Measurements from ENCODE around the gene MYBPHL.

The MYBPHL gene, protein sequence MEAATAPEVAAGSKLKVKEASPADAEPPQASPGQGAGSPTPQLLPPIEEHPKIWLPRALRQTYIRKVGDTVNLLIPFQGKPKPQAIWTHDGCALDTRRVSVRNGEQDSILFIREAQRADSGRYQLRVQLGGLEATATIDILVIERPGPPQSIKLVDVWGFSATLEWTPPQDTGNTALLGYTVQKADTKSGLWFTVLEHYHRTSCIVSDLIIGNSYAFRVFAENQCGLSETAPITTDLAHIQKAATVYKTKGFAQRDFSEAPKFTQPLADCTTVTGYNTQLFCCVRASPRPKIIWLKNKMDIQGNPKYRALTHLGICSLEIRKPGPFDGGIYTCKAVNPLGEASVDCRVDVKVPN

GRCh38 chr1:109306832-109307273 lies at the start of gene MYBPHL:
MYBPHL (minus strand) TSS chr1:109307011; CDS start chr1:109306991, 20 bp downstream.
- Mint-ChIP-seq H3K9me3 (no peaks in the 10 kb centered on the region), H3K4me3 (peak within 1 kb of the TSS; percentile 58 to 66), H3K27me3 (no peaks in the 10 kb centered on the region), H3K27ac (peak within 1 kb of the TSS; percentile 66), H3K36me3 (no peaks in the 10 kb centered on the region), H3K4me1 (peaks cover 18 to 27% of the 10 kb centered on the region in 2 donors)
- DNase-seq (no peak), ATAC-seq (replicated peaks) (no peak)

- Mint-ChIP-seq H3K4me3 (no peak overlapping the region), H3K27me3 (peaks cover 0 to 6% of the 10 kb centered on the region in 2 donors), H3K9me3 (no peaks in the 10 kb centered on the region), H3K36me3 (no peaks in the 10 kb centered on the region), H3K4me1 (no peaks in the 10 kb centered on the region), H3K27ac (no peak overlapping the region)
- no peak for DNase-seq
- ATAC-seq (replicated peaks) = no peak
These were observed 49.7 kb upstream of the MYBPHL start for GRCh38 chr1:109356505-109356904.

DNA sequence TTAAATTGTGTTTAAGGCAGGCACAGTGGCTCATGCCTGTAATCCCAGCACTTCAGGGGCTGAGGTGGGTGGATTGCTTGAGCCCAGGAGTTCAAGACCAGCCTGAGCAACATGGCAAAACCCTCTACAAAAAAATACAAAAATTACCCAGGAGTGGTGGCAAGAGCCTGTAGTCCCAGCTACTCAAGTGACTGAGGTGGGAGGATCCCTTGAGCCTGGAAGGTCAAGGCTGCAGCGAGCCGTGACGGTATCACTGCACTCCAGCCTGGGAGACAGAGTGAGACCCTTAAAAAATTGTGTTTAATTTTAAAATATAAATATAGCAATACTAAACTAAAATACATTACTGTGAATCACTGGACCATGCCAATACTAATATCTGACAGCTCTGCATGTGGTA lies 48.1 kb upstream of the MYBPHL start:
- H3K9me3 Mint-ChIP-seq = no peaks in the 10 kb centered on the region
- H3K36me3 Mint-ChIP-seq = no peaks in the 10 kb centered on the region
- H3K4me1 Mint-ChIP-seq = no peaks in the 10 kb centered on the region
- H3K4me3 Mint-ChIP-seq = no peak overlapping the region
- DNase-seq (no peak), ATAC-seq (replicated peaks) (no peak)
- H3K27me3 Mint-ChIP-seq = peaks cover 0 to 6% of the 10 kb centered on the region in 2 donors
- H3K27ac Mint-ChIP-seq = no peak overlapping the region

DNA sequence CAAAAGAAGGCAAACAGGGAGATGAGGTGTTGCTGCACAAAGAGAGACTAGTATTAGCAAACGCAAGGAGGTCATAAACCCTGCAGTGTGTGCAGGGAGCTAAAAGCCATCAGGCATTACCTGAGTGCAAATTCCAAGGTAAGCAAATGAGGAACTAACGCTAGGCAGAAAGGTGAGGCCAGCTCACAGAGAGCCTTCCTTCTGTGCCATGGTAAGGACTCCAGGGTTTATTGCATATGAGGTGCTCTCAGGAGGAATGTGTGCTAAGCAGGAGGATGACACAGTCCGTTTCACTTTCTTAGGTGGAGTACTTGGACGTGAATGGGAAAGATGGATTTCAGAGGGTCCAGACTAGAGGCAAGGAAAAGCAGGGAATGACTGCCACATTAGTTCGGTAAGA lies 44.6 kb upstream of the MYBPHL start:
- no peaks in the 10 kb centered on the region for H3K9me3 Mint-ChIP-seq
- no peaks in the 10 kb centered on the region for H3K36me3 Mint-ChIP-seq
- peaks cover 0 to 6% of the 10 kb centered on the region in 2 donors for H3K27me3 Mint-ChIP-seq
- no peak overlapping the region for H3K4me3 Mint-ChIP-seq
- DNase-seq (no peak), ATAC-seq (replicated peaks) (no peak)
- no peak overlapping the region for H3K27ac Mint-ChIP-seq
- H3K4me1 Mint-ChIP-seq = no peaks in the 10 kb centered on the region

DNA sequence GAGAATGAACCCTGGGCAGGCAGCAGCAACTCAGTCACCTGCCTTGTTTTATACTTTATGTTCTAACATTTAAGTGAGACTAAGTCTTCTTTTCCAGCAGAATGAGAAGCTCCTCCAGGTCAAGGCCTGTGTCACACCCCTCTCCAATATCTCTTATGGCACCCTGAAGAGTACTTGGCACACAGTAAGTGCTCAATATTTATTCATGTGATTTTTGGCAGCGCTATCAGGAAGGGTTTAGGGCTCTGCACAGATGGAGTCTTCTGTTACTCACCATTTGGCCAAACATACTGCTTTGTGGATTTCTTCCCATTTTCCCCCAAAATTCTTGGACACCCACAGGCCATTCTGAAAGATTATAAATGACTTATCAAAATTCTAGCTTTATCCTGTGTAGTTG lies 43.8 kb upstream of the MYBPHL start:
- Mint-ChIP-seq H3K36me3 (no peaks in the 10 kb centered on the region), H3K27me3 (peaks cover 0 to 6% of the 10 kb centered on the region in 2 donors), H3K4me3 (no peak overlapping the region), H3K9me3 (no peaks in the 10 kb centered on the region), H3K4me1 (no peaks in the 10 kb centered on the region), H3K27ac (no peak overlapping the region)
- ATAC-seq (replicated peaks) = no peak
- no peak for DNase-seq

DNA sequence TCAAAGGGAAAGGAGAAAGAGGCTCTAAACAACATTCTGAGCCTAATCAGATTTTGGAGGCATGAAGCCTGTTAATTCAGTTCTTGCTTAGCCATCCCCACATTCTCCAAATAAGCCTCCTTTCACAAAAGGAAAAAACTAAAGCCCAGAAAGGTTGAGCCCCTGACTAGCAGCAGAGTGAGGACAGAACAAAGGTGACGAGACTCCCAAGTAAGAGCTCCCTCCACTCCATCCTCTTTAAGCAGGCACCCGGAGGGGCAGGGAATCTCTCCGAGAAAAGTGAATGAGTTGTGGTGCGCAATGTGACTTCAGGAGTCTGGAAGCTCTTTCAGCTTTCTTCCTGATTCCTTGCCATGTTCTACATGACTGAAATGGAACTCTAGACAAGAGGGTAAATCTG lies 43.4 kb upstream of the MYBPHL start:
- DNase-seq (no peak), ATAC-seq (replicated peaks) (no peak)
- Mint-ChIP-seq H3K4me3 (no peak overlapping the region), H3K36me3 (no peaks in the 10 kb centered on the region), H3K27ac (no peak overlapping the region), H3K4me1 (no peaks in the 10 kb centered on the region), H3K27me3 (peaks cover 0 to 6% of the 10 kb centered on the region in 2 donors), H3K9me3 (no peaks in the 10 kb centered on the region)

GRCh38 chr1:109347511-109347910 lies 40.7 kb upstream of the MYBPHL start:
- peaks cover 0 to 8% of the 10 kb centered on the region in 2 donors for H3K27me3 Mint-ChIP-seq
- H3K4me3 Mint-ChIP-seq = no peak overlapping the region
- H3K4me1 Mint-ChIP-seq = no peaks in the 10 kb centered on the region
- DNase-seq (no peak), ATAC-seq (replicated peaks) (no peak)
- no peak overlapping the region for H3K27ac Mint-ChIP-seq
- no peaks in the 10 kb centered on the region for H3K36me3 Mint-ChIP-seq
- no peaks in the 10 kb centered on the region for H3K9me3 Mint-ChIP-seq

GRCh38 chr1:109341944-109342930 lies 35.4 kb upstream of the MYBPHL start:
- ATAC-seq (replicated peaks) = no peak
- no peak overlapping the region for H3K4me3 Mint-ChIP-seq

DNA sequence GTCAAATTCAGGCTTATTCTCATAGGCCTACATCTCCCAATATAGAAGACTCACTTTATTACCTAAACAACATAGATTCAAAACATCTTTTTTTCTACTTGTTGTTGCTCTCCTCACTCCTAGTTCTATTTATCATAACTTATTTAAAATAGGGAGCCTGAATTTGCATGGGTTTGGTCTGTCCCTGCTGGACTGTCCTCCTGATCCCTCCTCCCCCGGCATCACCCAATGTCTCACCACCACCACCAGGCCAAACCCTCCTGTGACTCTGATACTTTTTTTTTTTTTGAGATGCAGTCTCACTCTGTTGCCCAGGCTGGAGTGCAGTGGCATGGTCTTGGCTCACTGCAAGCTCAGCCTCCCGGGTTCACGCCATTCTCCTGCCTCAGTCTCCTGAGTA lies 31.8 kb upstream of the MYBPHL start:
- Mint-ChIP-seq H3K9me3 (no peaks in the 10 kb centered on the region), H3K27me3 (no peaks in the 10 kb centered on the region), H3K4me1 (no peaks in the 10 kb centered on the region), H3K27ac (no peak overlapping the region), H3K36me3 (peaks cover 0 to 1% of the 10 kb centered on the region in 2 donors), H3K4me3 (no peak overlapping the region)
- no peak for DNase-seq
- no peak for ATAC-seq (replicated peaks)

More at GRCh38 chr1:109341944-109342930, 35.4 kb upstream of the MYBPHL start:
- Mint-ChIP-seq H3K4me1 (no peaks in the 10 kb centered on the region), H3K36me3 (peaks cover 0 to 1% of the 10 kb centered on the region in 2 donors), H3K9me3 (no peaks in the 10 kb centered on the region), H3K27ac (no peak overlapping the region), H3K27me3 (peaks cover 0 to 8% of the 10 kb centered on the region in 2 donors)
- no peak for DNase-seq

- Mint-ChIP-seq H3K4me1 (no peaks in the 10 kb centered on the region), H3K4me3 (no peak overlapping the region), H3K9me3 (no peaks in the 10 kb centered on the region), H3K27me3 (no peaks in the 10 kb centered on the region), H3K27ac (no peak overlapping the region), H3K36me3 (peaks cover 0 to 1% of the 10 kb centered on the region in 2 donors)
- no peak for ATAC-seq (replicated peaks)
- DNase-seq = no peak
These were observed 31.3 kb upstream of the MYBPHL start for GRCh38 chr1:109338091-109338490.

GRCh38 chr1:109335091-109335490 lies 28.3 kb upstream of the MYBPHL start:
- H3K36me3 Mint-ChIP-seq = peaks cover 0 to 1% of the 10 kb centered on the region in 2 donors
- ATAC-seq (replicated peaks) = no peak
- H3K27me3 Mint-ChIP-seq = no peaks in the 10 kb centered on the region
- no peak for DNase-seq
- no peak overlapping the region for H3K27ac Mint-ChIP-seq
- H3K4me1 Mint-ChIP-seq = no peaks in the 10 kb centered on the region
- H3K9me3 Mint-ChIP-seq = peaks cover 0 to 7% of the 10 kb centered on the region in 2 donors
- H3K4me3 Mint-ChIP-seq = no peak overlapping the region

- H3K9me3 Mint-ChIP-seq = peaks cover 0 to 7% of the 10 kb centered on the region in 2 donors
- peaks cover 0 to 4% of the 10 kb centered on the region in 2 donors for H3K36me3 Mint-ChIP-seq
- no peak for DNase-seq
- H3K27me3 Mint-ChIP-seq = no peaks in the 10 kb centered on the region
- no peak overlapping the region for H3K4me3 Mint-ChIP-seq
- no peak for ATAC-seq (replicated peaks)
- no peaks in the 10 kb centered on the region for H3K4me1 Mint-ChIP-seq
- no peak overlapping the region for H3K27ac Mint-ChIP-seq
These were observed 24.3 kb upstream of the MYBPHL start for GRCh38 chr1:109331113-109331512.

GRCh38 chr1:109327285-109327684 lies 20.5 kb upstream of the MYBPHL start:
- Mint-ChIP-seq H3K4me3 (no peak overlapping the region), H3K4me1 (no peaks in the 10 kb centered on the region), H3K27me3 (peaks cover 0 to under 1% of the 10 kb centered on the region in 2 donors), H3K27ac (no peak overlapping the region), H3K9me3 (peaks cover 0 to 7% of the 10 kb centered on the region in 2 donors), H3K36me3 (peaks cover 0 to 4% of the 10 kb centered on the region in 2 donors)
- ATAC-seq (replicated peaks) (no peak), DNase-seq (no peak)

DNA sequence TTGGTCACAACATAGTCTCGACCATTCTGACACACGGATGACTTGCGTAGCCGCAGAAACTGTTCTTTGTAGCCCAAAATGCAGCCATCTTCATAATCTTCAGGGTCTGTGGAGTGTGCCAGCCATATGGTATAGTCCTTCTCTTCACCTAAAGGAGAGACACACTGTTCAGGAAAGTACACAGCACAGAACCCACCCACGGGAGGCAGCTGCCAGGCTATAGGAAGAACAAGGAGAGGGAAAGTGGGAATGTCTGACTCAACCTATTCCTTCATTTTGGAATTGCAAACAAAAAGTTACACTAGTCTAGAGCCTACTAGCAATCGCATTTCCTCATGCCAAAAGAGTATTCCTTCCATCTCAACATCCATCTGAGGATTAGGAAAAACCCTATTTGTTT lies 16.2 kb upstream of the MYBPHL start:
- DNase-seq = no peak
- no peak overlapping the region for H3K27ac Mint-ChIP-seq

More for the DNA sequence above, 16.2 kb upstream of the MYBPHL start:
- ATAC-seq (replicated peaks) = no peak
- Mint-ChIP-seq H3K36me3 (no peaks in the 10 kb centered on the region), H3K4me3 (no peak overlapping the region), H3K4me1 (no peaks in the 10 kb centered on the region), H3K9me3 (no peaks in the 10 kb centered on the region), H3K27me3 (peaks cover 0 to 5% of the 10 kb centered on the region in 2 donors)
